Parathyroid adenoma (tissue), 2 donors: Measurements from ENCODE around the gene WWOX.

Experiments used
- H2AFZ ChIP-seq: fragments of 300-600 bp; sonication (generic); one replicate; pipeline ENCODE4 v1.7.0; 2017; ENCODE audit warnings: antibody characterized with exemption, mild to moderate bottlenecking
- H3K27ac ChIP-seq: fragments of 300-600 bp; sonication (generic); one replicate; pipeline ENCODE4 v1.7.0; 2017
- H3K27me3 ChIP-seq: fragments of 300-600 bp; sonication (generic); one replicate; pipeline ENCODE4 v1.7.0; 2017; ENCODE audit warnings: low read length; ENCODE audit not compliant: control insufficient read depth, insufficient read depth
- H3K36me3 ChIP-seq: fragments of 300-600 bp; sonication (generic); one replicate; pipeline ENCODE4 v1.7.0; 2017; ENCODE audit warnings: low read length; ENCODE audit not compliant: control insufficient read depth, insufficient read depth
- H3K4me1 ChIP-seq: fragments of 300-600 bp; sonication (generic); one replicate; pipeline ENCODE4 v1.7.0; 2017; ENCODE audit warnings: control low read depth
- H3K4me2 ChIP-seq: fragments of 300-600 bp; sonication (generic); one replicate; pipeline ENCODE4 v1.7.0; 2017; ENCODE audit warnings: low read length
- H3K4me3 ChIP-seq: fragments of 300-600 bp; sonication (generic); one replicate; pipeline ENCODE4 v1.7.0; 2017; ENCODE audit warnings: low read depth, low read length
- H3K79me2 ChIP-seq: fragments of 300-600 bp; sonication (generic); one replicate; pipeline ENCODE4 v1.7.0; 2017; ENCODE audit warnings: control low read depth
- H3K9ac ChIP-seq: fragments of 300-600 bp; sonication (generic); one replicate; pipeline ENCODE4 v1.7.0; 2017; ENCODE audit warnings: mild to moderate bottlenecking
- H3K9me3 ChIP-seq: fragments of 300-600 bp; sonication (generic); one replicate; pipeline ENCODE4 v1.7.0; 2017; ENCODE audit warnings: low read length; ENCODE audit not compliant: control insufficient read depth
- TF ChIP-seq, protein P1 (sequence below): fragments of 300-600 bp; sonication (generic); IDR thresholded peaks from one replicate; pipeline ENCODE4 v1.7.0; 2017; ENCODE audit warnings: antibody characterized with exemption, mild to moderate bottlenecking
- donor health status: primary hyperparathyroidism.

Gene WWOX

DNA sequence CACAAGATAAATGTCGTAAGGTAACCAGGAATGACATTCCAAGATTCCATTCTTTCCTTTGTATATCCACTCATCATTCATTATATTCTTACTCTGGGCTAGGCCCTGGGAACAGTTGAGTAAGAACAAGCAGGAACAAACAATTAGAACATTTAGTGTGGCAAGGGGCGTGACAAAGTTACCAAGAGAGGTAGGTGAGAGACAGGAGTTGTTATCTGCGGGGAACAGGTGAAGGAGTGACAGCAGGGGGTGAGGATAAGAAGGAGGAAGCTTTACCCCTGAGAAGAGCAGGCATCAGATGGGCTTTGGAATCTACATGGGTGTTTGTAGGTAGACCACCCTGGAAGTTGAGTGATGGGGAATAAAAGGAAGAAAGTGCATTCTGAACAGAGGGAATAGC is 568.9 kb downstream of the WWOX start:
- Histone ChIP-seq H3K9me3 (no peaks in the 10 kb centered on the region), H2AFZ (no peak overlapping the region), H3K27ac (no peak overlapping the region), H3K36me3 (no peaks in the 10 kb centered on the region), H3K4me2 (no peak overlapping the region), H3K4me1 (peaks cover 11% of the 10 kb centered on the region), H3K79me2 (no peaks in the 10 kb centered on the region), H3K27me3 (no peaks in the 10 kb centered on the region), H3K4me3 (no peak overlapping the region), H3K9ac (no peak overlapping the region)
- TF ChIP-seq, protein P1, sequence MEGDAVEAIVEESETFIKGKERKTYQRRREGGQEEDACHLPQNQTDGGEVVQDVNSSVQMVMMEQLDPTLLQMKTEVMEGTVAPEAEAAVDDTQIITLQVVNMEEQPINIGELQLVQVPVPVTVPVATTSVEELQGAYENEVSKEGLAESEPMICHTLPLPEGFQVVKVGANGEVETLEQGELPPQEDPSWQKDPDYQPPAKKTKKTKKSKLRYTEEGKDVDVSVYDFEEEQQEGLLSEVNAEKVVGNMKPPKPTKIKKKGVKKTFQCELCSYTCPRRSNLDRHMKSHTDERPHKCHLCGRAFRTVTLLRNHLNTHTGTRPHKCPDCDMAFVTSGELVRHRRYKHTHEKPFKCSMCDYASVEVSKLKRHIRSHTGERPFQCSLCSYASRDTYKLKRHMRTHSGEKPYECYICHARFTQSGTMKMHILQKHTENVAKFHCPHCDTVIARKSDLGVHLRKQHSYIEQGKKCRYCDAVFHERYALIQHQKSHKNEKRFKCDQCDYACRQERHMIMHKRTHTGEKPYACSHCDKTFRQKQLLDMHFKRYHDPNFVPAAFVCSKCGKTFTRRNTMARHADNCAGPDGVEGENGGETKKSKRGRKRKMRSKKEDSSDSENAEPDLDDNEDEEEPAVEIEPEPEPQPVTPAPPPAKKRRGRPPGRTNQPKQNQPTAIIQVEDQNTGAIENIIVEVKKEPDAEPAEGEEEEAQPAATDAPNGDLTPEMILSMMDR = no peak

DNA sequence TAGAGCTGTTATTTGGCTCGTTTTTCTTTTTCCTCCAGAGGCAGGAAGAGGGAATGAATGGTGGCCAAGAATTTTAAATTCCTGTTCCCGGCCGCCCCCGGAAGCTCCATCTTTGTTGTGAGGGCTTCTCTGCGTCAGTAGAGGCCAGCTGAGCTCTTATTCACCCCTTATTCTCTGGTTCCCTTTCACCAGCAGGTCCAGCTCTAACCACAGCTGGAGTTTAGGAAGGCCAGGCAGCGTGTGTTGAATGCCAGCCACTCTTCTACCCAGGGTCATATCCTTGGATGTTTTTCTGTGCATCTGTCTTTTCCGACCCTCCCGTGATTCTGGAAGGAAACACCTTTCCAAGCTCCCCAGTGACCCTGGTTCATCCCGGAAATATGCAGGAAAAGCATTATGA is 570.5 kb downstream of the WWOX start:
- Histone ChIP-seq H3K4me1 (peaks cover 11% of the 10 kb centered on the region), H2AFZ (no peak overlapping the region), H3K36me3 (no peaks in the 10 kb centered on the region), H3K27ac (peak overlapping the region; percentile 30), H3K27me3 (no peaks in the 10 kb centered on the region), H3K9me3 (no peaks in the 10 kb centered on the region), H3K4me2 (no peak overlapping the region), H3K4me3 (no peak overlapping the region), H3K9ac (no peak overlapping the region), H3K79me2 (no peaks in the 10 kb centered on the region)
- TF ChIP-seq, protein P1 = no peak

DNA sequence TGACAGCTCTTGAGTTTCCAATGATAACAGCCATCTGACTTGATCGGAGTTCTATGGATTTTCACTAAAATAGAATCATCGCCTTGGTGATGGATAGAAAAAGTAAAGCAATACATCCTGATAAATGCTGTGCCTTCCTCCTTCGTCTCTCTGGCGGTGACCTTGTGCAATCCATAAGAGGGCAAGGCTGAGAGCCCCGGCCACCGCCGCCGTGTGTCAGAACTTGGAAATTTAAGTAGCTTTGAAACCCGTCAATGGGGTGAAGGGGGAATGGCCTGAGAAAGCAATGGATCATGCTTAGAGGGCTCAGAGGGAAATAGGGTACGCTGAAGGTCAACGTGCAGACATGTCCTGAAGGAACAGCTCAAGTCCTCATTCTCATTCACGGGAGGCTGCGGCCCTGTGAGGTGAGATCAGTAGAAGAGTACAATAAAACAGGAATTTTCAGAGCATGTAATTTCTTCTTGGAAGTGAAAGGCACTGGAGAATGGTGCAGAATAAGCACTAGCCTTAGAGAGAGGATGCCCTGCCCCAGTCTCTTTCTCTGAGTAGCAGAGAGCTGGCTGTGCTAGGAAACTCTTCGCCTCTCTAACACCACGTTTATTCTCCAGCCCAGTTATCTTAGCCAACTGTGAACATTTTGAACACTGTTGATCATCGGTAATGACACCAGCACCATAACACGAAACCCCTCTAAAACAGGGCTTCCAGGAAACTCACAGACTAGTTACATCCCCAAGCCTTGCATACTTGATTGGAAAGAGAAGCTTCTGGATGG is 573.5 kb downstream of the WWOX start:
- H3K27ac ChIP-seq = no peak overlapping the region
- H3K9ac ChIP-seq = no peak overlapping the region
- no peaks in the 10 kb centered on the region for H3K9me3 ChIP-seq
- no peaks in the 10 kb centered on the region for H3K79me2 ChIP-seq
- H3K4me3 ChIP-seq = no peak overlapping the region
- TF ChIP-seq, protein P1 = no peak
- H3K4me1 ChIP-seq = peaks cover 4% of the 10 kb centered on the region
- H3K36me3 ChIP-seq = no peaks in the 10 kb centered on the region
- H3K27me3 ChIP-seq = no peaks in the 10 kb centered on the region
- no peak overlapping the region for H2AFZ ChIP-seq
- H3K4me2 ChIP-seq = no peak overlapping the region

DNA sequence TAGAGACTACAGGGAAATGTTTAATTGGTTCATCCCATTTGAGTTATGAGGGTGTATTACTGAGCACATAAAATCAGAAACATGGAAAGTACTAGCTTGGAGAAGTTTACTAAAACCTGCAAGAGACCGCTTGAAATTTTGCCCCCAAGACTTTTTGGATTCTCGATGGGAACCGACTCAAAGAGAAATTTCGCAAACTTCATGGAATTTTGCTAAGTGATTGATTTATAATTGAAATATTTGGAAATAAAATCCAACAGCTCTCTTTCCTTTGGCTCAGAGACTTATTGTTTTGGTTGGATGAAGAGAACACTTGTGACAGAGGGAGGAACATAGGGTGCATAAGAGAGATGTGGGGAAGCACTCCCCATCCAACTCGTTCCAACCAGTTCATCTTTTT is 574.4 kb downstream of the WWOX start:
- no peaks in the 10 kb centered on the region for H3K27me3 ChIP-seq
- H3K4me3 ChIP-seq = no peak overlapping the region
- no peak overlapping the region for H3K27ac ChIP-seq
- H3K9ac ChIP-seq = no peak overlapping the region
- peaks cover 4% of the 10 kb centered on the region for H3K4me1 ChIP-seq
- H3K4me2 ChIP-seq = no peak overlapping the region
- H2AFZ ChIP-seq = no peak overlapping the region
- H3K36me3 ChIP-seq = no peaks in the 10 kb centered on the region
- TF ChIP-seq, protein P1 = no peak
- no peaks in the 10 kb centered on the region for H3K79me2 ChIP-seq
- no peaks in the 10 kb centered on the region for H3K9me3 ChIP-seq

DNA sequence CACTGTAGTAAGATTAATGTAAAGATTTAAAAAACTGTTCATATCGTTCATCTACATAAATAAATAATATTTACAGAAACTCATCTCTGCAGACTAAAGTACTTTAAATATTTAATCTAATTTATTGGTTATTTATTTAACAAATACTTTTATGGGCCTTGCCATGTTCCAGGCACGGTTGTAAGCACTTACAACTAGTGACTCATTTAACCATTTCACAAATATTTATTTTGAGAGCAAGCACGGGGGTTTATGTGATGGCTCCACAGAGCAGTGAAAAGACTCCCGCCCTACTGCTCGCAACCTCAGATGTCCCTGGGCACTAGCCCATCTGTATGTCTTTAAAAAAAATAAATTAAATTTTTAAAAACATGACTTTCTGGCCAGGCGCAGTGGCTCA is 575.9 kb downstream of the WWOX start:
- H3K4me2 ChIP-seq = no peak overlapping the region
- H3K79me2 ChIP-seq = no peaks in the 10 kb centered on the region

More for the DNA sequence above, 575.9 kb downstream of the WWOX start:
- no peaks in the 10 kb centered on the region for H3K27me3 ChIP-seq
- H3K9ac ChIP-seq = no peak overlapping the region
- no peak overlapping the region for H3K27ac ChIP-seq
- H3K4me1 ChIP-seq = peaks cover 4% of the 10 kb centered on the region
- no peaks in the 10 kb centered on the region for H3K36me3 ChIP-seq
- H3K9me3 ChIP-seq = no peaks in the 10 kb centered on the region
- H3K4me3 ChIP-seq = no peak overlapping the region
- H2AFZ ChIP-seq = no peak overlapping the region
- TF ChIP-seq, protein P1 = no peak
